Central memory CD8-positive, alpha-beta T cell (primary cell): ENCODE results near the gene RAP2C.

ENCODE experiments used
- ATAC-seq: fragments of 150-1000 bp; cut with Tn5 transposase; replicated peaks from 2 replicates; pipeline ENCODE4 v1.10.0; 2022; ENCODE audit warnings: mild to moderate bottlenecking, moderate FRiP score, moderate number of reproducible peaks; ENCODE audit not compliant: poor library complexity, severe bottlenecking; ENCODE audit errors: extremely low read depth
- DNase-seq, 2 donors: peaks; one replicate each; pipeline ENCODE4 v3.0.0; 2021; ENCODE audit warnings: low spot score in 2 of 2
- H3K27ac Mint-ChIP-seq: one replicate; pipeline ENCODE4 v1.8.0; 2022; ENCODE audit warnings: low read depth, mild to moderate bottlenecking, moderate library complexity, mixed read lengths
- H3K27me3 Mint-ChIP-seq: one replicate; pipeline ENCODE4 v1.8.0; 2022; ENCODE audit warnings: mixed read lengths
- H3K36me3 Mint-ChIP-seq: one replicate; pipeline ENCODE4 v1.8.0; 2022; ENCODE audit warnings: mild to moderate bottlenecking, moderate library complexity, mixed read lengths; ENCODE audit not compliant: insufficient read depth
- H3K4me1 Mint-ChIP-seq: one replicate; pipeline ENCODE4 v1.8.0; 2022; ENCODE audit warnings: mixed read lengths
- H3K4me3 Mint-ChIP-seq: one replicate; pipeline ENCODE4 v1.8.0; 2022; ENCODE audit warnings: mild to moderate bottlenecking, moderate library complexity, mixed read lengths
- H3K9me3 Mint-ChIP-seq: one replicate; pipeline ENCODE4 v1.8.0; 2022; ENCODE audit warnings: mixed read lengths

Gene RAP2C

DNA sequence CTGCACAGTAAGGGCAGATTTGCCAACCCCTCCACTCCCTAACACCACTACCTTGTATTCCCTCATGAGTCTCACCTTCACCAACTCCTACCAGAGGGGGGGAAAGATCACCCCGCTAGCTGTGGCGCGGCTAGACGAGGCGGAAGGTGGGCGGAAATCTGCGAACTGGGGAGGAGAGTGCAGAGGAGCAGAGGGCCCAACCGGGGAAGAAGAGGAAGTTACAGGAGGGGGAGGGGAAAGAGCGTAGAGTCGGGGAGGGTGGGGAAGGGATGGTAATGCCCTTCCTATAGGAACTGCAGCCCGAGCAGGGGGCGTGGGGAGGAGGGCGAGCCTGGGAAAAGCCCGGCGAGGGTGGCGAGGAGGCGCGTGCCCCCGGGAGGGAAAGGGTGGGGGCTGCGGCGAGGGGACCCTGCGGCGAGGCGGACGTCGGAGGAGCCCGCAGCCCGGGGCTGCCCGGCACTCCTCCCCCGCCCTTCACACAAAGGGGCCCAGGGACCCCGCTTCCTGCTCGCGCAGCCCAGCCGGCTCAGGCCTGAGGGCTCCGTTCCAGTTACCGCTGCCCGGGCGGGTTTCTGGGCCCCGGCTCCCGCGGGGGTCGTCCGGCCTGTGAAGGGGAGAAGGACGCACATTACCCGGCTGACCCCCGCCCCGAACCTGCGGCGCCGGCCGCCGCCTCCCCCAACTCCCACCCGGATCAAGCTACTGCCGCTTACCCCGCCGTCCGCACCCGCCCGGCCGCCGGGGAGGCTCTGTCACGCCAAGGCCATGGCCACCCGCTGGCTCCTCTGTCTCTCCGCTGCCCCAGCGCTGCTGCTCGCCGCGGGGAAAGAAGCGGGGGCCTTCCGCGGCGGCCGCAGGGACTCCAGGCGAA lies 1.8 kb downstream of the RAP2C start:
- ATAC-seq (peak; percentile 76), DNase-seq (peak; percentile 55 to 76)
- H3K36me3 Mint-ChIP-seq = peaks cover 36% of the 10 kb centered on the region
- peaks cover 25% of the 10 kb centered on the region for H3K4me1 Mint-ChIP-seq
- H3K4me3 Mint-ChIP-seq = peak overlapping the region; percentile 94
- no peaks in the 10 kb centered on the region for H3K9me3 Mint-ChIP-seq
- peak overlapping the region; percentile 97 for H3K27ac Mint-ChIP-seq
- H3K27me3 Mint-ChIP-seq = no peaks in the 10 kb centered on the region

DNA sequence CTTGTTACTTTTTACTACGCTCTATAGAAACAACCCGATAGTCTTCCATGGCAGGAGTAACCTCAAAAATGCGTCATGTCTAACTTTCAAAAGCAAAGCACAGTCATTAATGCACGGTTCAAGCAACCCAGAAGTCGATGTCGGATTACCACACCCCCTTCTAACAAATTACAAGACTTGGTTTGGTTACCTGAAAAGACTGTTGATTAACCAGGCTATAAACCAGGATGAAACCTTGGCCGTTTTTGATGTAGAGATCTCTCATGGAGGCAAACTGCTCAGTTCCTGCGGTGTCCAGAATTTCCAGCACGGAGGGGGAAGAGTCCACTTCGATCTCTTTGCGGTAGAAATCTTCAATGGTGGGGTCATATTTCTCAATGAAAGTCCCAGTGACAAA lies 2.4 kb downstream of the RAP2C start:
- peaks cover 27% of the 10 kb centered on the region for H3K4me1 Mint-ChIP-seq
- H3K9me3 Mint-ChIP-seq = no peaks in the 10 kb centered on the region
- DNase-seq (peak in 1 of 2 donors; percentile 21), ATAC-seq (peak; percentile 66)
- H3K27ac Mint-ChIP-seq = peak overlapping the region; percentile 97
- no peaks in the 10 kb centered on the region for H3K27me3 Mint-ChIP-seq
- peak overlapping the region; percentile 94 for H3K4me3 Mint-ChIP-seq
- peaks cover 37% of the 10 kb centered on the region for H3K36me3 Mint-ChIP-seq

DNA sequence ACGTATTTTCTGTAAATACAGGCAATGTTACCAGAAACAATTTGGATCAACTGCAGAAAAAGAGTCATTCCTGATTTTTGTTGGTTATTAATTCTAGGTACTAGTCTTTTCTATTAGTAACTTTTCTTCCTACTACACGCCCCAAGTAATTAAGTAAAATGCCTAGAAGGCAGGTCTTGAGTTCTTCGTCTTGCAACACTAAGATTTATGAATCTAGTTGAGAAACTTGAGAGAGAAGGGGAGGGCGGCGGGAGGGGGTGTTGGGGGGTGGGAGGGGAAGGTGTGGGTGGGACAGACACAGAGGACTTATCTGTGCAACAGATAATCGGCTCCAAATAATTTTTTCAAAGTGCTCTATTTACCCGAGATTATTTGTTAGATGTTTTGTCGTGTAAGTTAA lies 3.0 kb downstream of the RAP2C start:
- peaks cover 37% of the 10 kb centered on the region for H3K36me3 Mint-ChIP-seq
- no peaks in the 10 kb centered on the region for H3K27me3 Mint-ChIP-seq
- H3K4me1 Mint-ChIP-seq = peaks cover 30% of the 10 kb centered on the region
- ATAC-seq (no peak), DNase-seq (no peak)
- peak overlapping the region; percentile 94 for H3K4me3 Mint-ChIP-seq
- H3K9me3 Mint-ChIP-seq = no peaks in the 10 kb centered on the region
- H3K27ac Mint-ChIP-seq = peak overlapping the region; percentile 97

DNA sequence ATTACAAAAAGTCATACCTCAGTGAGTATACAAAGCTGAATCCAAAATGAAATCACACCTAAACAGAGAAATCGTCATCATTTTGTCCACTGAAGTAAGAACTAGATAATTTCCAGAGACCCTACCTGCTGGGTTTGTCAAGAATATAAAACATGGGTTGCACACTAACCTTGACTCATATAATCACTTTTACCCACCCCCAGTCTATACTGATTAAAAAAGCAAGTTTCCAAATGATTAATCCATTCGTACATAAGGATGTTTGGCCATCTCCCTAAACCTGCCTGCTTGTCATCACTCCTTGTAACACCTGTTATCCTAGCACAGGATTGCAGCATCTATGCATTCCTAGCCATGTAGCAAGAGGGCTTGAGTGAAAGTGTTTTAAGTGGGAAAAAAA lies 4.7 kb downstream of the RAP2C start:
- DNase-seq (no peak), ATAC-seq (no peak)
- H3K27me3 Mint-ChIP-seq = no peaks in the 10 kb centered on the region
- peak overlapping the region; percentile 46 for H3K27ac Mint-ChIP-seq
- no peaks in the 10 kb centered on the region for H3K9me3 Mint-ChIP-seq
- H3K4me1 Mint-ChIP-seq = peaks cover 39% of the 10 kb centered on the region
- peaks cover 40% of the 10 kb centered on the region for H3K36me3 Mint-ChIP-seq
- peak overlapping the region; percentile 94 for H3K4me3 Mint-ChIP-seq

DNA sequence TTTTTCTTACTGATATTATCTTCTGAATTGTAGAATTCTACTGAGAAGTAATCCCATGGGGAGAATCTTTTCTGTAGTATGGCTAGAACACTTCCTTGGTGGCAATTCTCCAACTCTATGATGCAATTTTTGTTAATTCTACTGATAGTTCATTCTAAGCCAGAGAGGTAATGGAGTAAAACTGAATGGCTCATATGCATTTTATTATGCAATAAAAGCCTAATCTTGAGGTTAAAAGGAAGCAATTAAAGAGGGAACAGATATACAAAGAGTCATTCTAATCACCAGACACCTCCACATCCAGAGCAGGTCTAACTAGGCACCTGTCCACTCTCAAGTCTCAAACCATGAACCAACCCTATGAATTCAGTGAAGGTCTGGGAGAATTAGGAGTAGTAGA lies 9.7 kb downstream of the RAP2C start:
- Mint-ChIP-seq H3K9me3 (no peaks in the 10 kb centered on the region), H3K27ac (no peak overlapping the region), H3K4me3 (peak overlapping the region; percentile 4), H3K4me1 (peaks cover 39% of the 10 kb centered on the region), H3K27me3 (no peaks in the 10 kb centered on the region), H3K36me3 (peaks cover 28% of the 10 kb centered on the region)
- ATAC-seq = no peak
- DNase-seq = no peak

DNA sequence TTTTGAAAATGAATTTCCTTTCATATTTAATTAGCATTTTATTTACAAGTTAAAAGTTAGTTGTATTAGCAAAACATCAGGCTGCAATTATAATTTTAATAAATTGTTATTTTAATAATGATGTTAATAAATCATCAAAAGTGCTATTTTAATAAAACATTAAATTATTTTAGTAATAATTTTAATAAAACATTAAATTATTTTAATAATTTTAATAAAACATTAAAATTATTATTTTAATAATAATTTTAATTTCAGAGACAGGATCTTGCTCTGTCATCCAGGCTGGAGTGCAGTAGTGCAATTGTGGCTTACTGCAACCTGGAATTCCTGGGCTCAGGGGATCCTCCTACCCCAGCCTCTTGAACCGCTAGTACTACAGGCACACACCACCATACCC lies 10.8 kb downstream of the RAP2C start:
- Mint-ChIP-seq H3K27ac (no peak overlapping the region), H3K4me1 (peaks cover 34% of the 10 kb centered on the region), H3K9me3 (no peaks in the 10 kb centered on the region), H3K4me3 (no peak overlapping the region), H3K27me3 (no peaks in the 10 kb centered on the region), H3K36me3 (peaks cover 19% of the 10 kb centered on the region)
- ATAC-seq = no peak
- no peak for DNase-seq

DNA sequence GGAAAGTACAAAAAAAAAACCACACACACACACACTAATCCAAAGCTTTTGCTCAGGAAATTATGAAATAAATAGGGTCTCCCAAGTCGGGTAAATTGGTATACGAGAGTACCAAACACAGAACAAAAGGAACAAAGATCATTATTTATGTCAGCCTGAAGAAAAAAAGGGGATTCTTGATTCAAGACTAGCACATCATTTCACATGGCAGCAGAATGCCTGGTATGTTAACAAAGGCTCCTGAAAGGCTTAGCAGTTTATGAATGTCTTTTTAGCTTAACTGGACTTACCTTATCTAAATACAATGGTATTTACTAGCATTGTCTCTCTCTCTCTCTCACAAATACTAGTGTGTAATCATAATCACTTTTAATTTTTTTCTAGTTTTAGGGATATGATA lies 11.3 kb downstream of the RAP2C start:
- ATAC-seq (no peak), DNase-seq (no peak)
- Mint-ChIP-seq H3K27ac (no peak overlapping the region), H3K4me3 (no peak overlapping the region), H3K27me3 (no peaks in the 10 kb centered on the region), H3K9me3 (no peaks in the 10 kb centered on the region), H3K36me3 (peaks cover 21% of the 10 kb centered on the region), H3K4me1 (peaks cover 34% of the 10 kb centered on the region)

DNA sequence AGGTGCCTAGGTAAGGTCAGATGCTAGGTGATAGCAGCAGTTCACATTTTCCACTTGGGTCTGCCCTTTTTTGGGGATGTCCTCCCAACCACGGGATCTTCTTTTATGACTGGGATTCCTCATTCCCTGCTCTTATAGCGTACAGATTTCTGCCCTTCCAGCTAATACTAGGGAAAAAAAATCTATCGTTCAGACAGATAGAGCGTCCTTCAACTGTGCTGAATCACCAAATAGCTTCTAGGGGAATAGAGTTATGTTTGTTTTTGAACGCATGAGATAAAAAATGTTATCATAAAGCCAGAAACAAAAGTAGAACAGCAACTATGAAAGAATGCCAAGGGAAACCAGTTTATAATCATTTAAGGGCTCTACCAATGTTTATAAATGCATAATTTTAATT lies 13.0 kb downstream of the RAP2C start:
- no peaks in the 10 kb centered on the region for H3K9me3 Mint-ChIP-seq
- no peak overlapping the region for H3K4me3 Mint-ChIP-seq
- no peak overlapping the region for H3K27ac Mint-ChIP-seq
- H3K36me3 Mint-ChIP-seq = peaks cover 18% of the 10 kb centered on the region
- no peaks in the 10 kb centered on the region for H3K27me3 Mint-ChIP-seq
- ATAC-seq (no peak), DNase-seq (no peak)
- H3K4me1 Mint-ChIP-seq = peaks cover 25% of the 10 kb centered on the region

DNA sequence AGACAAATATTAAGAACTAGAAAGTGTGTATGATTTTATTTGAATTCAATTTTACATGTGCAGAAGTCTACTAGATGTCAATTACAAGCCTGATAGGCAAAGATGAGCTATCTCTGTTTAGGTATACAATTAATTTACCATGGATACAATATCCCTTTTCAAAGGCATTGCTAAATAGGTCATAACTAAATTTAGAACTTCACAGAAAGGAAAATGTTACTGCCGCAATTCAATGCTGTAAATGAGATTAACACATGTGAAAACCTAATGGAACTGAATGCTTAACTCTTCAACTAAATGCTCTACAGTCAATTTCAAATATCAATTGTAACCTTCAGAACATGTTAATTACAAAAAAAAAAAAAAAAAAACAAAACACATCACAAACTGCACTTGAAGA lies 14.6 kb downstream of the RAP2C start:
- H3K4me1 Mint-ChIP-seq = peaks cover 16% of the 10 kb centered on the region
- ATAC-seq (no peak), DNase-seq (no peak)
- no peak overlapping the region for H3K4me3 Mint-ChIP-seq
- no peak overlapping the region for H3K27ac Mint-ChIP-seq
- no peaks in the 10 kb centered on the region for H3K27me3 Mint-ChIP-seq
- no peaks in the 10 kb centered on the region for H3K9me3 Mint-ChIP-seq
- peaks cover 14% of the 10 kb centered on the region for H3K36me3 Mint-ChIP-seq

DNA sequence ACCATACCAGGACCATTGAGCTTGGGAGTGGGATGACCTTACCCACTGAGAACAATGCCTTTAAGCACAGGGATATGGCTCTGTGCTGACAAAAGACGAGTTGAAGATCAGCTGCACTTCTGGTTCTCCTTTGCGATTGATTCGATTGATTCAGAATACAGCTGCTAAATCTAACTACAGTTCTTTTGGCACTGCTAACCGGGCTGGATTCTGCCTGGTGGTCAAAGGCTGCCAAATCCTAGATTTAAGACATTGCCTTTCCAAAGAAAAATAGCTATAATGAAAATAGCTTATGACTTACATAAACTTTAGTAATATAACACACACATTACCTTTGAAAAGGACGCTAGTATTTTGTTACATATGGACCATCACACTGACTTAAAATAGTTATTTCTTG lies 18.3 kb downstream of the RAP2C start:
- Mint-ChIP-seq H3K4me3 (no peak overlapping the region), H3K9me3 (no peaks in the 10 kb centered on the region), H3K4me1 (peaks cover 3% of the 10 kb centered on the region), H3K36me3 (peaks cover 13% of the 10 kb centered on the region), H3K27me3 (no peaks in the 10 kb centered on the region), H3K27ac (no peak overlapping the region)
- no peak for DNase-seq
- no peak for ATAC-seq

DNA sequence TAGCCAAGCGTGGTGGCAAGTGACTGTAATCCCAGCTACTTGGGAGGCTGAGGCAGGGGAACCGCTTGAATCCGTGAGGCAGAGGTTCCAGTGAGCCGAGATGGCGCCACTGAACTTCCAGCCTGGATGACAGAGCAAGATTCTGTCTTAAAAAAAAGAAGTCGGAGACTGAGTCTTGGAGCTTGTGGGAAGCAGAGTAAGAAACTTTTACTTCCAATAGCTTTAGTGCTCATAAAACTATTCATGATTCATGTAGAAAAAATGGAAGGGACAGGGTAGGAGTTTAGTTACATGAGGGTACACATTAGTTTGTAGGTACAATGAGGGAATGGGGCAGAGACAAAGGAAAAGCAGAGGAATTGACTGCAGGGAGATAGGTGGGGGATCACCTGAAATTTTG lies 19.3 kb downstream of the RAP2C start:
- Mint-ChIP-seq H3K27ac (peak overlapping the region; percentile 25), H3K4me3 (no peak overlapping the region), H3K36me3 (peaks cover 10% of the 10 kb centered on the region), H3K27me3 (no peaks in the 10 kb centered on the region), H3K9me3 (no peaks in the 10 kb centered on the region), H3K4me1 (no peaks in the 10 kb centered on the region)
- no peak for ATAC-seq
- DNase-seq = no peak

DNA sequence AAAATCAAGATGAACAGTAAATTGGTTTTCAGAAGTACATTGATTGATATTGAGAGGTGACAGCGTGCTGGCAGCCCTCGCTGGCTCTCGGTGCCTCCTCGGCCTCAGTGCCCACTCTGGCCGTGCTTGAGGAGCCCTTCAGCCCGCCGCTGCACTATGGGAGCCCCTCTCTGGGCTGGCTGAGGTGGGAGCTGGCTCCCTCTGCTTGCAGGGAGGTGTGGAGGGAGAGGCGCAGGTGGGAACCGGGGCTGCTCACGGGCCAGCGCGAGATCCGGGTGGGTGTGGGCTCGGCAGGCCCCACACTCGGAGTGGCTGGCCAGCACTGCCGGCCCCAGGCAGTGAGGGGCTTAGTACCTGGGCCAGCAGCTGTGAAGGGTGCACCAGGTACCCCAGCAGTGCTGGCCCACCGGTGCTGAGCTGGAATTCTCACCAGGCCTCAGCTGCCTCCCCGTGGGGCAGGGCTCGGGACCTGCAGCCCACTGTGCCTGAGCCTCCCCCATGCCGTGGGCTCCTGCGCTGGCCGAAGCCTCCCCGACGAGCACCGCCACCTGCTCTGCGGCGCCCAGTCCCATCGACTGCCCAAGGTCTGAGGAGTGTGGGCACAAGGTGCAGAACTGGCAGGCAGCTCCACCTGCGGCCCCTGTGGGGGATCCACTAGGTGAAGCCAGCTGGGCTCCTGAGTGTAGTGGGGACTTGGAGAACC lies 25.2 kb downstream of the RAP2C start:
- no peak overlapping the region for H3K4me3 Mint-ChIP-seq
- ATAC-seq (no peak), DNase-seq (no peak)
- no peaks in the 10 kb centered on the region for H3K9me3 Mint-ChIP-seq
- peaks cover 2% of the 10 kb centered on the region for H3K36me3 Mint-ChIP-seq
- no peaks in the 10 kb centered on the region for H3K4me1 Mint-ChIP-seq
- H3K27ac Mint-ChIP-seq = no peak overlapping the region
- no peaks in the 10 kb centered on the region for H3K27me3 Mint-ChIP-seq

DNA sequence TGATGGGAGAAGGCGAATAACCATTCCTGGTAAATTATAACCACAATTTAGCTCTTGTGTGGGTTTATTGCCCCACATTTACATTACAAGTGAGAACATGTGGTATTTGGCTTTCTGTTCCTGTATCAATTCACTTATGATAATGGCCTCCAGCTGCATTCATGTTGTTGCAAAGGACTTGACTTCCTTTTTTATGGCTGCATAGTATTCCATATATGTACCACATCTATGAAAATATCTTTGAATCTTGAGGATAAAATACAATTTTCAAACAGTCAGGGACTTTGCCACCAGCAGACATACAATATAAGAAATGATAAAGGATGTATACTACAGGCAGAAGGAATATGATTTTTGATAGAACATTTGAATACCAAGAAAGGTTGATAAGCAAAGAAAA lies 27.3 kb downstream of the RAP2C start:
- ATAC-seq (no peak), DNase-seq (no peak)
- Mint-ChIP-seq H3K4me3 (no peak overlapping the region), H3K9me3 (no peaks in the 10 kb centered on the region), H3K27ac (no peak overlapping the region), H3K36me3 (no peaks in the 10 kb centered on the region), H3K4me1 (no peaks in the 10 kb centered on the region), H3K27me3 (no peaks in the 10 kb centered on the region)
